Neutrophil (primary cell): ENCODE measurements around the gene TKFC.

ENCODE experiments used
- H3K27ac ChIP-seq: fragments of 200-600 bp; sonication (generic); 2 replicates; pipeline ENCODE4 v1.5.1; 2016; ENCODE audit warnings: mild to moderate bottlenecking, moderate library complexity
- H3K27me3 ChIP-seq: fragments of 200-600 bp; sonication (generic); 2 replicates; pipeline ENCODE4 v1.6.0; 2016; ENCODE audit warnings: mild to moderate bottlenecking
- H3K36me3 ChIP-seq: fragments of 200-600 bp; sonication (generic); 2 replicates; pipeline ENCODE4 v1.5.1; 2017
- H3K4me1 ChIP-seq, 2 experiments: fragments of 200-600 bp in 1 of 2; sonication (generic) in 1 of 2; 1 replicate in 1 of 2; 2 replicates in 1 of 2; pipeline versions ENCODE4 v1.5.1 to v1.6.1; 2013 to 2016; ENCODE audit warnings: low read depth in 1 of 2, low read length in 1 of 2, mild to moderate bottlenecking in 1 of 2, moderate library complexity in 1 of 2; ENCODE audit not compliant: control insufficient read depth in 1 of 2, insufficient read depth in 1 of 2
- H3K4me3 ChIP-seq, 2 experiments: fragments of 200-600 bp in 1 of 2; sonication (generic) in 1 of 2; 1 replicate in 1 of 2; 2 replicates in 1 of 2; pipeline ENCODE4 v1.5.1; 2013 to 2016; ENCODE audit warnings: low read depth in 1 of 2, low read length in 1 of 2, mild to moderate bottlenecking in 1 of 2, moderate library complexity in 1 of 2
- H3K9me3 ChIP-seq: fragments of 200-600 bp; sonication (generic); 2 replicates; pipeline ENCODE4 v1.5.1; 2016
- TF ChIP-seq, protein P1 (sequence below): fragments of 200-600 bp; sonication (generic); IDR thresholded peaks from 2 replicates; pipeline ENCODE4 v1.5.1; 2016; ENCODE audit warnings: antibody characterized with exemption

The TKFC gene

DNA sequence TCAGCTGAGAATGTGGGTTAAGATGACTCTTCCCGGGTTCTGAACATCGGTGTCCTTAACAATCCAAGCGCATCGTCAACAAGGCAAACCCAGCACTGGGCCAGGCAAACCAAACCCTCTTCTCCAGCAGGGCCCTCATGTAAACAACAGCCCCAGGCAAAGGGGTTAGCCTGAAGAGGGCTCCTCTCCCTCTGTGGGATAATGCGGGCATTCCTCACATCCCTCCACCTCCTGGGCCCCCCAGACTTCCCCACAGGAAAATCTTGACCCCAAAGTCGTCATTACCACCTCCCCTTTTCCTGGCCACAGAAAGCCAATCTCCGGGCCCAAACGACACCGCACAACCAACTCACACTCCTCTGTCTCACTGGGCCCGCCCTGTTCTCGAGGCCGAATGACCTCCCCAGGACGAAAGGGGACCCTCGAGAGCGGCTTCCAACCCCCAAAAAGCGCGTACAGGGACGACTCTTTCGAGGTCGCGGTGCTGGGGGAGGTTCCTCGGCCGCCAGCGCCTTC lies 689 bp upstream of the TKFC start:
- TF ChIP-seq, protein P1, sequence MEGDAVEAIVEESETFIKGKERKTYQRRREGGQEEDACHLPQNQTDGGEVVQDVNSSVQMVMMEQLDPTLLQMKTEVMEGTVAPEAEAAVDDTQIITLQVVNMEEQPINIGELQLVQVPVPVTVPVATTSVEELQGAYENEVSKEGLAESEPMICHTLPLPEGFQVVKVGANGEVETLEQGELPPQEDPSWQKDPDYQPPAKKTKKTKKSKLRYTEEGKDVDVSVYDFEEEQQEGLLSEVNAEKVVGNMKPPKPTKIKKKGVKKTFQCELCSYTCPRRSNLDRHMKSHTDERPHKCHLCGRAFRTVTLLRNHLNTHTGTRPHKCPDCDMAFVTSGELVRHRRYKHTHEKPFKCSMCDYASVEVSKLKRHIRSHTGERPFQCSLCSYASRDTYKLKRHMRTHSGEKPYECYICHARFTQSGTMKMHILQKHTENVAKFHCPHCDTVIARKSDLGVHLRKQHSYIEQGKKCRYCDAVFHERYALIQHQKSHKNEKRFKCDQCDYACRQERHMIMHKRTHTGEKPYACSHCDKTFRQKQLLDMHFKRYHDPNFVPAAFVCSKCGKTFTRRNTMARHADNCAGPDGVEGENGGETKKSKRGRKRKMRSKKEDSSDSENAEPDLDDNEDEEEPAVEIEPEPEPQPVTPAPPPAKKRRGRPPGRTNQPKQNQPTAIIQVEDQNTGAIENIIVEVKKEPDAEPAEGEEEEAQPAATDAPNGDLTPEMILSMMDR, result no peak
- Histone ChIP-seq H3K27ac (peak overlapping the region; percentile 68), H3K4me3 (peak overlapping the region; percentile 73 to 98), H3K9me3 (no peaks in the 10 kb centered on the region), H3K27me3 (no peaks in the 10 kb centered on the region), H3K4me1 (peaks cover 25 to 26% of the 10 kb centered on the region in 2 experiments), H3K36me3 (peaks cover 24% of the 10 kb centered on the region)

DNA sequence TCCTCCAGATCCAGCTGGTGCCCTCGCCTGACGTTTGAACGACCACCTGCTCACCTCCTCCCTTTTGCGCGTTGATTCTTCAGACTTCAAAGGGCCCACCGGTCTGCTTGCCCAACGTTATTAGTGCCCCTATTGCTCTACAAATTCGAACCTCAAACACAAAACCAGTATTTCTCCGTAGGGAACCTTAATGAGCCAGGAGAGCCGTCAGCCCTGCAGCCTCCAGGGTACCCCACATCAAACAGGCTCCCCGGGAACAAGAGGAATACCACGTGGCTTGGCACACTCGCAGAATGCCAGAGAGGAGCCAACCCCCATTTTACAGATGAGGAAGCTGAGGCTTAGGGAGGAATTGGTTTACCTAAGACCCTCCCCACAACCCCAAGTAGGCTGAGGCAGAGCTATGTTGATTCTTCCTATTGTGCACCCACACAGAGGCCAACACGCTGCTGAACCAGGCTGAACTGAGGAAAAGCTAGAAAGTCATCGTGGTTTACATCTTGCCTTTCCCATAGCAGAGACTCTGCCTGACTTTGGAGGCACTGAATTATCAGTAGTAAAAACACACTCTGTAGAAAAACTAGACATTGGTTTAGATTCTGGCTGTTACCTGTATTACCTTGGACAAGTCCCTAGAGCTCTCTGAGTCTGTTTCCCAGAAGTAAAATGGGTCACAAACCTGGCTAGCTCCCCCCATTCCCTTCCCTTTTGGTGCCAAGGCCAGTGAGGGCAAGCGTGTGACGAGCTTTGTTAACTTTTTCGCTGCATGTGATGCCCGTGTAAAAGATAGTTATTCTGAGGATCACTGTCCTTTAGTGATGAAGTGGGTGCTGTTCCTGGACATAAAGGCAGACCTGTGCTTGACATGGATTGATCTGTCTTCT lies 764 bp downstream of the TKFC start:
- Histone ChIP-seq H3K9me3 (no peaks in the 10 kb centered on the region), H3K27me3 (no peaks in the 10 kb centered on the region), H3K4me3 (peak overlapping the region; percentile 73 to 98), H3K27ac (peak overlapping the region; percentile 68), H3K36me3 (peaks cover 16% of the 10 kb centered on the region), H3K4me1 (peaks cover 25 to 26% of the 10 kb centered on the region in 2 experiments)
- TF ChIP-seq, protein P1, result no peak

DNA sequence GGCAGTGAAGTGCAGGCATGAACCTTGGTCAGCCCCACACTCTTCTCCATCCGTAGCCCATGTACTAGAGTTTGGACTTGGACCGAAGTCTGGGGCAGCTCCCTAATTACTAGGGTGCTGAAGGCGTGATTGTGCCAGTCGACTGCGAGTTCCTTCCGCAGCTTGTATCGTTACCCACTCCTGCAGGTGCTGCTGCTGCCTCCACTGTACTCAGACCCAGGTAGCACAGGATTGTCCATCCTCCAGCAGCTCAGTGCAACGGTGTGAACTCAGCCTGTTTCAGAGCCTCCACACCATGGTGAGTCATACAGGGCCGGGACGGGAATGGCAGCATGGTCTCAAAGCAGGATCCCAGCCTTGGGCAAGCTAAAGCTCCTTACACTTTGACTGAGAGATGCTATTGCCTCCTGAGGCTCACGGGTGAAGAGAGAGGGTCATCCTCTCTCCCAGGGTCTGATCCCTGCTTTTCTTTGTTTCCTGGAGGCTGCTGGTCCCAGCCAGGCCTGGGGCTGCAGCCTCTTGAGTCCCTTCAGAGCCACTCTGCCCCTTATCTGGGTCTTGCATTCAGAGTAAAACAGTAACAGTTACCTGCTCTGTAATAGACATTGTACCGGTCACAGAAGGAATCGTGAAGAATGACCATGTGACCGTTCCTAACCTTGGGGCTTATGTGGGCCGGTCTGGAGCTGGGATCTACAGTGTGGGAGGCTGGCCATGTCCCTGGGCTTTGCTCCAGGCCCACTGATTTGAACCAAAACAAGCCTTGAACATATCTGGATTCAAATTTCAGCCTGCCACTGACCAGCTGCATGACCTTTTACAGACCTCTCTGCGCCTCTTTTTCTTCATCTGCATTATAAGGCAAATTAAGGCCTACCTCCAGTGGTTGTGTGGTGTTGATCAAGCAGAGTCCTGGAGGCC lies 1.7 kb downstream of the TKFC start:
- peak overlapping the region; percentile 68 for H3K27ac ChIP-seq
- no peak overlapping the region for H3K4me3 ChIP-seq
- peaks cover 25 to 26% of the 10 kb centered on the region in 2 experiments for H3K4me1 ChIP-seq
- TF ChIP-seq, protein P1, result no peak
- no peaks in the 10 kb centered on the region for H3K27me3 ChIP-seq
- peaks cover 15% of the 10 kb centered on the region for H3K36me3 ChIP-seq
- H3K9me3 ChIP-seq, result no peaks in the 10 kb centered on the region

DNA sequence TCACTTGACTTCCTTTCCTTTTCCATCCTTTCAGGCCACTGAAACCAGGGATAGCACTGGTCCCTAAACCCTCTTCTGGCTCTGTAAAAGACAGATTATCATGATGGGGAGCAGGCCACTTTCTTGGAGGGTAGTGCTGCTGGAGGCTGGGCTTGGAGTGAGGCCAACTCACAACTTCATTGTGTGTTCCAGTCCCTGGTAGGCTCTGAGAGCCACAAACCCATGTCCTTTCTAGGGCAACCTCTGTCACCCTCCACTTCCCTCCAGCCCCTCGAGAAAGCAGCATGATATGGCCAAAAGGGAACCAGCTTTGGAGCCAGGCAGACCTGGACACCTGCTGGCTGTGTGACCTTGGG lies 2.3 kb downstream of the TKFC start:
- H3K9me3 ChIP-seq, result no peaks in the 10 kb centered on the region
- H3K4me1 ChIP-seq, result peaks cover 25 to 26% of the 10 kb centered on the region in 2 experiments
- TF ChIP-seq, protein P1, result no peak
- no peak overlapping the region for H3K27ac ChIP-seq
- H3K4me3 ChIP-seq, result no peak overlapping the region
- H3K36me3 ChIP-seq, result peaks cover 12% of the 10 kb centered on the region
- no peaks in the 10 kb centered on the region for H3K27me3 ChIP-seq

DNA sequence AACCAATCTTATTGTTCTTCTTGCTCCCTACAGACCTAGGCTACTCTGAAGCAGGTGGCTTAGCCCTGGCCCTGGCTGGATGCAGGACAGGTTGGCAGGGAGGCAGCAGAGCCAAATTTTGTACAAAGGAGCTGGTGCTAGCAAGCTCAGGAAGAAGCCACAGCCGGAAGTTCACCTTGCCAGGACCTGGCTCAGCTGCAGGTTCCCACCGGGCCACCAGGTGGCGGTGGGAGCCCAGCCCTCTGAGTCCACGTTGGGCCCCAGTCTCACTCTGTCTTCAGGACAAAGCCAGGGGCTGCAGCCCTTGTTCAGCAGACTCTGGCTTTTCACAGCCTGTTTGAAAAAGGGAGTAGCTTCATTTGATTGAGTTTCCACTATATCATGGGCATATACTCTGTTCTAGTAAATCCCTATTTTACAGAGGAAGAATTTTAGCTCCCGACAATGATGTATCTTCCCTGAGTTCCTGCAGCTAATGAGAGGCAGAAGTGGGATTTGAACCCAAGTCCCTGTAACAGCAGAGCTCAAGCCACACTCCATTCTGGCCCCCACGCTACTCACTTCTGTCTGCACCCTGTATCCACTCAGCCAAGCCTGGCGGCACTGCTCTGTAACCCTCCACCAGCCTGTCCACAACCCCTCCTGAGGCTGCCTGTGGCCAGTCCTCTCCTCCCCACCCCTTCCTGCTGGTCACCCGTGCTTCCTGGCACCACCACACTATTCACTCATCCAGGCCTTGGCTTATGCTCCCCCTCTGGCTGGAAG lies 3.3 kb downstream of the TKFC start:
- peaks cover 25% of the 10 kb centered on the region in 2 experiments for H3K4me1 ChIP-seq
- no peak overlapping the region for H3K4me3 ChIP-seq
- peak overlapping the region; percentile 46 for H3K27ac ChIP-seq

More for the DNA sequence above, 3.3 kb downstream of the TKFC start:
- Histone ChIP-seq H3K27me3 (no peaks in the 10 kb centered on the region), H3K36me3 (peaks cover 14% of the 10 kb centered on the region), H3K9me3 (no peaks in the 10 kb centered on the region)
- TF ChIP-seq, protein P1, result peak; percentile 98
